Endodermal cell (in vitro differentiated cells): Measurements from ENCODE around the gene JAG2. TPM values are rescaled to one million over a fixed set of nuclear protein-coding genes. Genes with fewer than 3 reads are reported as not detected.

ENCODE experiments used
- DNase-seq: peaks from one replicate; pipeline ENCODE4 v3.0.0-alpha.2; 2017
- H3K27ac ChIP-seq: 2 replicates; pipeline ENCODE4 v1.5.1; 2013; ENCODE audit warnings: mild to moderate bottlenecking, low read depth, low read length, moderate library complexity
- H3K27me3 ChIP-seq: 2 replicates; pipeline ENCODE4 v1.6.1; 2013; ENCODE audit warnings: mild to moderate bottlenecking, low read length, moderate library complexity; ENCODE audit not compliant: insufficient read depth, control insufficient read depth, poor library complexity, severe bottlenecking
- H3K36me3 ChIP-seq: 2 replicates; pipeline ENCODE4 v1.7.0; 2013; ENCODE audit warnings: mild to moderate bottlenecking, low read length, moderate library complexity; ENCODE audit not compliant: control insufficient read depth, insufficient read depth
- H3K4me1 ChIP-seq: one replicate; pipeline ENCODE4 v1.7.0; 2013; ENCODE audit warnings: low read length; ENCODE audit not compliant: control insufficient read depth, insufficient read depth
- H3K4me3 ChIP-seq: 2 replicates; pipeline ENCODE4 v1.5.1; 2013; ENCODE audit warnings: mild to moderate bottlenecking, low read length, moderate library complexity
- H3K9ac ChIP-seq: 2 replicates; pipeline ENCODE4 v1.6.1; 2013; ENCODE audit warnings: mild to moderate bottlenecking, low read length, moderate library complexity; ENCODE audit not compliant: poor library complexity, severe bottlenecking; ENCODE audit errors: extremely low read depth
- H3K9me3 ChIP-seq: 2 replicates; pipeline ENCODE4 v1.6.1; 2013; ENCODE audit warnings: mild to moderate bottlenecking, low read length, moderate library complexity; ENCODE audit not compliant: control insufficient read depth
- H3K27ac Mint-ChIP-seq: 2 replicates; pipeline ENCODE4 v1.8.0; 2020; ENCODE audit warnings: mixed read lengths
- H3K27me3 Mint-ChIP-seq: 2 replicates; pipeline ENCODE4 v1.8.0; 2021; ENCODE audit warnings: mild to moderate bottlenecking, mixed read lengths; ENCODE audit not compliant: insufficient read depth
- H3K36me3 Mint-ChIP-seq: 2 replicates; pipeline ENCODE4 v1.8.0; 2020; ENCODE audit warnings: low read depth, mixed read lengths
- H3K4me1 Mint-ChIP-seq: 2 replicates; pipeline ENCODE4 v1.8.0; 2020; ENCODE audit warnings: mixed read lengths
- H3K4me3 Mint-ChIP-seq: 2 replicates; pipeline ENCODE4 v1.8.0; 2020; ENCODE audit warnings: mild to moderate bottlenecking, moderate library complexity, mixed read lengths
- H3K9me3 Mint-ChIP-seq: 2 replicates; pipeline ENCODE4 v1.8.0; 2020; ENCODE audit warnings: mild to moderate bottlenecking, mixed read lengths
- CTCF ChIP-seq: fragments of 200-600 bp; sonication (generic); conservative IDR thresholded peaks from 2 replicates; pipeline ENCODE4 v1.5.0; 2021; ENCODE audit warnings: antibody characterized with exemption, mild to moderate bottlenecking
- whole genome bisulfite sequencing, 2 experiments: methylation state at CpG; one replicate each; pipeline versions ENCODE4 v1.1.5 to v1.1.7; 2013; ENCODE audit warnings: missing lambda C conversion rate in 2 of 2, mixed read lengths in 1 of 2; ENCODE audit not compliant: insufficient coverage in 1 of 2, insufficient read length in 1 of 2; 5-methylcytosine and 5-hydroxymethylcytosine counted together
- total RNA-seq, 2 donors: library from RNA; stranded (reverse); fragmentation: NEBNext Ultra II Directional in 1 of 2; extraction: Animal tissue kit (Norgen Biotek cat#: 25700) in 1 of 2; gene quantifications; 2 replicates in 1 of 2; 3 replicates in 1 of 2; pipeline ENCODE4 v1.2.1, GENCODE V29; 2021

The JAG2 gene
- total RNA-seq, 2 donors from 2014 or later, result 6.4 TPM

DNA sequence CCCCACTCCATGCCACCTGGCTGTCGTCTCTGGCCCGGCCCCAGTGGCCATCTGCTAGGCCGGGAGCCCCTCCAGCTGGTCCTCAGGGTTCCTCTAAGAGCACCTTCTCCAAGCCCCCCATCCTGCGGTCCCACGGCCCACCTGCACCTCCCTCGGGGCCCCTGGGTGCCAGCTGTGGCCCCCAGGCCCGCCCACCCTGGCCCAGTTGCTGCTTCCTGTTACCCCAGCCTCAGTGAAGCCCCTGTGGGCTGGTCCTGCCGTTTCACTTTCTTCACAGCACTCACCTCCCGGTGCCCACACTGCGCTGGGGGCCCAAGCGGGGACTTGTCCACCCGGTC, 40.1 kb upstream of the JAG2 start:
- Mint-ChIP-seq H3K9me3 (no peaks in the 10 kb centered on the region), H3K27ac (no peak overlapping the region), H3K36me3 (no peaks in the 10 kb centered on the region), H3K4me1 (no peaks in the 10 kb centered on the region), H3K27me3 (no peaks in the 10 kb centered on the region), H3K4me3 (no peak overlapping the region)
- H3K4me3 ChIP-seq, result no peak overlapping the region
- no peak for TF ChIP-seq CTCF
- H3K9me3 ChIP-seq, result no peaks in the 10 kb centered on the region
- H3K9ac ChIP-seq, result no peak overlapping the region
- no peak overlapping the region for H3K27ac ChIP-seq
- DNase-seq, result no peak
- no peaks in the 10 kb centered on the region for H3K4me1 ChIP-seq
- no peaks in the 10 kb centered on the region for H3K27me3 ChIP-seq
- WGBS, 2 experiments, result 88 to 92% methylated on average over 5 to 12 of the region's 12 CpGs
- no peaks in the 10 kb centered on the region for H3K36me3 ChIP-seq

- no peaks in the 10 kb centered on the region for H3K27me3 Mint-ChIP-seq
- no peaks in the 10 kb centered on the region for H3K9me3 Mint-ChIP-seq
- no peak for TF ChIP-seq CTCF
Observed at GRCh38 chr14:105207996-105208737, 39.6 kb upstream of the JAG2 start.

GRCh38 chr14:105207460-105207901, 38.9 kb upstream of the JAG2 start:
- Mint-ChIP-seq H3K9me3 (no peaks in the 10 kb centered on the region), H3K27ac (no peak overlapping the region), H3K36me3 (no peaks in the 10 kb centered on the region), H3K27me3 (no peaks in the 10 kb centered on the region), H3K4me1 (no peaks in the 10 kb centered on the region), H3K4me3 (no peak overlapping the region)
- Histone ChIP-seq H3K27ac (no peak overlapping the region), H3K27me3 (no peaks in the 10 kb centered on the region), H3K4me3 (no peak overlapping the region), H3K36me3 (no peaks in the 10 kb centered on the region), H3K9me3 (no peaks in the 10 kb centered on the region), H3K9ac (no peak overlapping the region), H3K4me1 (no peaks in the 10 kb centered on the region)
- DNase-seq, result peak; percentile 69
- TF ChIP-seq CTCF, result peak; percentile 52
- 88 to 90% methylated on average over 9 to 13 of the region's 13 CpGs for WGBS, 2 experiments

More at GRCh38 chr14:105207996-105208737, 39.6 kb upstream of the JAG2 start:
- Histone ChIP-seq H3K36me3 (no peaks in the 10 kb centered on the region), H3K27me3 (no peaks in the 10 kb centered on the region), H3K9ac (no peak overlapping the region), H3K9me3 (no peaks in the 10 kb centered on the region), H3K4me3 (no peak overlapping the region), H3K4me1 (no peaks in the 10 kb centered on the region), H3K27ac (no peak overlapping the region)
- Mint-ChIP-seq H3K36me3 (no peaks in the 10 kb centered on the region), H3K27ac (no peak overlapping the region), H3K4me3 (no peak overlapping the region), H3K4me1 (no peaks in the 10 kb centered on the region)
- no peak for DNase-seq
- WGBS, 2 experiments, result 89 to 90% methylated on average over 12 to 22 of the region's 25 CpGs
